B cell (primary cell): ENCODE results near the gene JMJD1C. TPM values are rescaled to one million over a fixed set of nuclear protein-coding genes. Genes with fewer than 3 reads are reported as not detected.

Experiments used
- ATAC-seq: fragments of 200-7000 bp; cut with Tn5 transposase; one replicate; pipeline ENCODE4 v1.10.0; 2021; ENCODE audit warnings: low read depth, mild to moderate bottlenecking, moderate number of reproducible peaks, moderate library complexity
- CTCF ChIA-PET: fragments of 350-600 bp; sonication (Branson Sonifier 250); formaldehyde crosslinking; loops from one replicate; lab custom pipeline; 2021; ENCODE audit warnings: antibody characterized with exemption, inconsistent platforms; lab: Charles Lee
- POLR2A ChIA-PET: fragments of 350-600 bp; sonication (Branson Sonifier 250); formaldehyde crosslinking; loops from one replicate; lab custom pipeline; 2021; ENCODE audit warnings: antibody characterized with exemption; lab: Charles Lee
- DNase-seq: peaks from one replicate; pipeline ENCODE4 v3.0.0; 2013
- H2AFZ ChIP-seq: 2 replicates; pipeline ENCODE4 v1.6.1; 2012; ENCODE audit warnings: mild to moderate bottlenecking, low read depth, low read length; ENCODE audit not compliant: insufficient read depth, poor library complexity, severe bottlenecking
- H3K27ac ChIP-seq, 2 donors: 1 replicate in 1 of 2; 2 replicates in 1 of 2; pipeline ENCODE4 v1.5.1; 2012 to 2013; ENCODE audit warnings: low read length in 2 of 2, mild to moderate bottlenecking in 2 of 2, moderate library complexity in 1 of 2
- H3K27me3 ChIP-seq, 4 experiments: fragments of 200-600 bp in 1 of 4; sonication (generic) in 1 of 4; replicated peaks in 1 of 4; 1 replicate in 2 of 4; 2 replicates in 2 of 4; pipeline versions ENCODE4 v1.6.1 to v1.7.0; 2013 to 2016; ENCODE audit warnings: low read length in 3 of 4, mild to moderate bottlenecking in 2 of 4, mixed read lengths in 1 of 4, moderate library complexity in 1 of 4; ENCODE audit not compliant: insufficient read depth in 4 of 4, control insufficient read depth in 3 of 4; ENCODE audit errors: control extremely low read depth in 1 of 4
- H3K36me3 ChIP-seq, 2 experiments: replicated peaks in 1 of 2; 1 replicate in 1 of 2; 2 replicates in 1 of 2; pipeline versions ENCODE4 v1.6.1 to v1.7.1; 2013; ENCODE audit warnings: low read length in 1 of 2; ENCODE audit not compliant: insufficient read depth in 2 of 2, control insufficient read depth in 1 of 2; ENCODE audit errors: control extremely low read depth in 1 of 2, extremely low read depth in 1 of 2
- H3K4me1 ChIP-seq, 2 donors: fragments of 200-600 bp in 1 of 2; sonication (generic) in 1 of 2; 1 replicate in 1 of 2; 2 replicates in 1 of 2; pipeline versions ENCODE4 v1.5.1 to v1.6.1; 2013 to 2017; ENCODE audit warnings: low read length in 2 of 2; ENCODE audit not compliant: control insufficient read depth in 2 of 2, insufficient read depth in 2 of 2
- H3K4me2 ChIP-seq: replicated peaks from 2 replicates; pipeline ENCODE3; 2012; ENCODE audit warnings: mild to moderate bottlenecking, low read depth, low read length; ENCODE audit not compliant: poor library complexity, severe bottlenecking
- H3K4me3 ChIP-seq, 5 experiments: fragments of 200-600 bp in 1 of 5; sonication (generic) in 1 of 5; 1 replicate in 3 of 5; 2 replicates in 2 of 5; pipeline versions ENCODE4 v1.5.1 to v1.7.0; 2011 to 2016; ENCODE audit warnings: low read length in 4 of 5, mild to moderate bottlenecking in 4 of 5, low read depth in 2 of 5, control low read depth in 1 of 5, moderate library complexity in 1 of 5; ENCODE audit not compliant: insufficient read depth in 1 of 5; ENCODE audit errors: control extremely low read depth in 1 of 5, extremely low read depth in 1 of 5
- H3K79me2 ChIP-seq: fragments of 200-600 bp; sonication (generic); one replicate; pipeline ENCODE4 v1.6.0; 2016; ENCODE audit warnings: low read length; ENCODE audit not compliant: control insufficient read depth, insufficient read depth
- H3K9ac ChIP-seq: fragments of 200-600 bp; sonication (generic); 2 replicates; pipeline ENCODE4 v1.6.1; 2017; ENCODE audit warnings: mild to moderate bottlenecking, low read length, moderate library complexity
- H3K9me3 ChIP-seq, 3 donors: one replicate each; pipeline versions ENCODE4 v1.6.1 to v1.7.1; 2013; ENCODE audit warnings: low read length in 2 of 3; ENCODE audit not compliant: control insufficient read depth in 2 of 3, insufficient read depth in 1 of 3; ENCODE audit errors: control extremely low read depth in 1 of 3
- H4K20me1 ChIP-seq: 2 replicates; pipeline ENCODE4 v1.6.0; 2012; ENCODE audit warnings: mild to moderate bottlenecking, low read length; ENCODE audit not compliant: insufficient read depth, control insufficient read depth, poor library complexity, severe bottlenecking
- H3K27ac Mint-ChIP-seq: one replicate; pipeline ENCODE4 v1.8.0; 2021; ENCODE audit warnings: mixed read lengths
- H3K27me3 Mint-ChIP-seq: one replicate; pipeline ENCODE4 v1.8.0; 2021; ENCODE audit warnings: mixed read lengths
- H3K4me1 Mint-ChIP-seq: one replicate; pipeline ENCODE4 v1.8.0; 2021; ENCODE audit warnings: mixed read lengths
- H3K4me3 Mint-ChIP-seq: one replicate; pipeline ENCODE4 v1.8.0; 2021; ENCODE audit warnings: mixed read lengths
- H3K9me3 Mint-ChIP-seq: one replicate; pipeline ENCODE4 v1.8.0; 2022; ENCODE audit warnings: mixed read lengths; ENCODE audit not compliant: insufficient read depth
- CTCF ChIP-seq: fragments of 200-600 bp; IDR thresholded peaks from one replicate; pipeline ENCODE4 v1.8.0; 2022; ENCODE audit warnings: antibody characterized with exemption, mild to moderate bottlenecking
- EZH2 ChIP-seq: IDR thresholded peaks from 2 replicates; pipeline ENCODE4 v1.6.1; 2012; ENCODE audit warnings: borderline replicate concordance, low read depth, mild to moderate bottlenecking, moderate library complexity, low read length; ENCODE audit not compliant: insufficient read depth, poor library complexity, severe bottlenecking
- WGBS: methylation state at CpG from one replicate; pipeline ENCODE4 v1.1.5; 2013; ENCODE audit warnings: missing lambda C conversion rate; ENCODE audit not compliant: insufficient coverage; 5-methylcytosine and 5-hydroxymethylcytosine counted together
- intact Hi-C: fragments of 100-400 bp; cut with micrococcal nuclease; formaldehyde crosslinking; loops from one replicate; pipeline ENCODE4 v1.10.0; 2022
- polyA plus RNA-seq: library from polyadenylated mRNA; depleted of rRNA; stranded (reverse); fragments of >200 nt; gene quantifications from 2 replicates; pipeline ENCODE4 v1.2.3, GENCODE V29; 2012
- total RNA-seq, 2 donors: library from RNA; stranded (reverse); fragments of 120-200 nt in 1 of 2; gene quantifications; 1 replicate in 1 of 2; 2 replicates in 1 of 2; pipeline versions ENCODE4 v1.2.3 to v1.2.4, GENCODE V29; 2013 to 2022

The JMJD1C gene
- total and polyA plus RNA-seq, 2 donors (not counting 1 experiment from before 2014, with no cell fraction given) = 81.8 to 235 TPM

DNA sequence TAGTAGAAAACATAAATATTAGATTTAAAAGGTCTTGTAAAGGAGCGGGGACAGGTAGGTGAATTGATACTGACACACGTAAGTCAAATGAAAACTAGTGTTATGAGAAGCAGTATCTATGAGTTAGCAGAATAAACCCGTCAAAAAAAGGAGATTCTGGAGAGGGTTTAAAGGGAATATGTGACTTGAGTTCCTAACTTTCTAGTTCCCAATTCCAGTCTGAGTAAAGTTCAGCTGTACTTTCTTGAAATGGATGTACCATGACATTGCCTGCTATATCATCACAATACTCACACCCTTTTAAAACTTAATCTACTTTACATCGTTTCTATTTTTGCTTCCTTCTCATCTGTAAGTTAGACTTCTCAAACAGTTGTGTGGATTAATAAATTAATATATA is 210.5 kb downstream of the JMJD1C start:
- Mint-ChIP-seq H3K4me1 (peaks cover 87% of the 10 kb centered on the region), H3K9me3 (no peaks in the 10 kb centered on the region), H3K4me3 (no peak overlapping the region), H3K27ac (no peak overlapping the region), H3K27me3 (no peaks in the 10 kb centered on the region)
- intact Hi-C loops = loop anchor here (10.0 kb wide), 1 partner anchor 731 kb away; no protein-coding TSS in a partner anchor
- ChIA-PET POLR2A (interaction anchor here (1.4 kb wide), 1 partner anchor 10 kb away, joined by 7 read pairs; no protein-coding TSS in a partner anchor), CTCF (interaction anchor here (1.2 to 4.8 kb wide), 5 partner anchors 10 to 465 kb away, joined by 3 to 21 read pairs (median 4); no protein-coding TSS in a partner anchor)
- Histone ChIP-seq H3K9ac (no peak overlapping the region), H3K4me3 (no peak overlapping the region), H3K79me2 (peaks cover 99% of the 10 kb centered on the region), H3K4me1 (peaks cover 73 to 85% of the 10 kb centered on the region in 2 donors), H3K9me3 (no peaks in the 10 kb centered on the region), H3K27me3 (no peaks in the 10 kb centered on the region), H3K36me3 (peaks cover 4 to 22% of the 10 kb centered on the region in 2 experiments), H4K20me1 (peaks cover 91% of the 10 kb centered on the region), H3K27ac (peak overlapping the region in 1 of 2 donors; percentile 29), H3K4me2 (peak overlapping the region; percentile 77), H2AFZ (no peak overlapping the region)
- 92% methylated on average over 2 of the region's 4 CpGs for WGBS
- TF ChIP-seq CTCF = no peak
- no peak for TF ChIP-seq EZH2
- ATAC-seq (no peak), DNase-seq (no peak)

DNA sequence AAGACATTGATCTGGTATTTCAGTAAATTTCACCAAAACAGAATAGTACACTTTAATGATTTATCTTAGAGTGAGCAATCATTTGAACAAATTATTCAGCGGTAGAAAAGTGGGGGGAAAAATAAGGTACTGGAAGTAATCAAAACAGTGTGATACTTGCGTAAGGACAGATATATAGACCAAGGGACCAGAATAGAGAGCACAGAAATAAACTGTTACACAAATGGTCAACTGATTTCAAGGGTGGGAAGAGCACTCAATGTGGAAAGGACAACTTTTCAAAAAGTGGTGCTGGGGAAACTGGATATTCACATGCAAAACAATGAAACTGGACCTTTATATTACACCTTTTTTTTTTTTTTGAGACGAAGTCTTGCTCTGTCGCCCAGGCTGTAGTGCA is 212.7 kb downstream of the JMJD1C start:
- CTCF ChIA-PET = interaction anchor here (1.4 kb wide), 1 partner anchor 86 kb away, joined by 4 read pairs; no protein-coding TSS in a partner anchor
- TF ChIP-seq CTCF = no peak
- no peak for TF ChIP-seq EZH2
- Histone ChIP-seq H4K20me1 (peaks cover 98% of the 10 kb centered on the region), H3K79me2 (peaks cover 99% of the 10 kb centered on the region), H3K36me3 (peaks cover 4 to 30% of the 10 kb centered on the region in 2 experiments), H3K9ac (no peak overlapping the region), H3K4me3 (no peak overlapping the region), H3K9me3 (peaks cover 0 to 3% (median 0%) of the 10 kb centered on the region in 3 donors), H3K4me1 (peaks cover 52 to 62% of the 10 kb centered on the region in 2 donors), H3K27ac (no peak overlapping the region), H3K27me3 (no peaks in the 10 kb centered on the region), H2AFZ (no peak overlapping the region), H3K4me2 (peak overlapping the region; percentile 16)
- H3K27ac Mint-ChIP-seq = peak overlapping the region; percentile 50
- H3K27me3 Mint-ChIP-seq = no peaks in the 10 kb centered on the region
- H3K4me3 Mint-ChIP-seq = peak overlapping the region; percentile 9
- DNase-seq (no peak), ATAC-seq (no peak)
- intact Hi-C loops = loop anchor here (10.0 kb wide), 1 partner anchor 728 kb away; no protein-coding TSS in a partner anchor
- 80% methylated on average over 3 of the region's 4 CpGs for WGBS
- H3K4me1 Mint-ChIP-seq = peaks cover 73% of the 10 kb centered on the region
- POLR2A ChIA-PET = no interaction called here
- H3K9me3 Mint-ChIP-seq = no peaks in the 10 kb centered on the region
